GM19438 (cell line): ENCODE measurements around the gene ZBTB25.

ENCODE experiments used
- ATAC-seq: cut with Tn5 transposase; IDR thresholded peaks from one replicate; pipeline ENCODE4 v1.9.1; 2021; ENCODE audit warnings: low read depth; ENCODE audit not compliant: unreplicated experiment

Gene ZBTB25

GRCh38 chr14:64478634-64479250 lies 24.9 kb downstream of the ZBTB25 start:
- ATAC-seq: no peak

- no peak for ATAC-seq
Measured at GRCh38 chr14:64476438-64476837, 27.2 kb downstream of the ZBTB25 start.

GRCh38 chr14:64475585-64476273 lies 27.9 kb downstream of the ZBTB25 start:
- no peak for ATAC-seq

- ATAC-seq: no peak
Measured at GRCh38 chr14:64474698-64475097, 28.9 kb downstream of the ZBTB25 start.

- no peak for ATAC-seq
Measured at GRCh38 chr14:64474041-64474440, 29.6 kb downstream of the ZBTB25 start.

- no peak for ATAC-seq
Measured at GRCh38 chr14:64468451-64468850, 35.2 kb downstream of the ZBTB25 start.

- ATAC-seq: no peak
Measured at GRCh38 chr14:64467566-64467965, 36.1 kb downstream of the ZBTB25 start.

- no peak for ATAC-seq
Measured at GRCh38 chr14:64467101-64467500, 36.5 kb downstream of the ZBTB25 start.

GRCh38 chr14:64465831-64466554 lies 37.6 kb downstream of the ZBTB25 start:
- peak; percentile 9 for ATAC-seq

GRCh38 chr14:64465191-64465822 lies 38.3 kb downstream of the ZBTB25 start, which contains the start of gene AKAP5:
Gene AKAP5, plus strand, starts transcription at chr14:64465499. Its CDS starts 2,896 bp downstream, at chr14:64468395.
- peak; percentile 57 for ATAC-seq

GRCh38 chr14:64464651-64465050 lies 39.0 kb downstream of the ZBTB25 start:
- no peak for ATAC-seq

- no peak for ATAC-seq
Measured at GRCh38 chr14:64463873-64464272, 39.8 kb downstream of the ZBTB25 start.

GRCh38 chr14:64463195-64463594 lies 40.4 kb downstream of the ZBTB25 start:
- no peak for ATAC-seq

GRCh38 chr14:64461221-64461620 lies 42.4 kb downstream of the ZBTB25 start:
- ATAC-seq: no peak

- ATAC-seq: no peak
Measured at GRCh38 chr14:64459405-64460136, 44.1 kb downstream of the ZBTB25 start.

- ATAC-seq: no peak
Measured at GRCh38 chr14:64454671-64455070, 49.0 kb downstream of the ZBTB25 start.

- no peak for ATAC-seq
Measured at GRCh38 chr14:64450255-64450654, 53.4 kb downstream of the ZBTB25 start.

- ATAC-seq: no peak
Measured at GRCh38 chr14:64447876-64448670, 55.6 kb downstream of the ZBTB25 start.

- peak; percentile 90 for ATAC-seq
Measured at GRCh38 chr14:64444984-64445845, 58.4 kb downstream of the ZBTB25 start.
